GM12892 (cell line): Measurements from ENCODE around the gene MRPL40.

ENCODE experiments used
- POLR2A ChIP-seq: IDR thresholded peaks from 2 replicates; pipeline ENCODE4 v1.6.1; 2011; ENCODE audit warnings: low read depth, low read length, control low read depth
- POLR2AphosphoS5 ChIP-seq: IDR thresholded peaks from 2 replicates; pipeline ENCODE4 v1.6.1; 2011; ENCODE audit warnings: low read depth, low read length, control low read depth

DNA sequence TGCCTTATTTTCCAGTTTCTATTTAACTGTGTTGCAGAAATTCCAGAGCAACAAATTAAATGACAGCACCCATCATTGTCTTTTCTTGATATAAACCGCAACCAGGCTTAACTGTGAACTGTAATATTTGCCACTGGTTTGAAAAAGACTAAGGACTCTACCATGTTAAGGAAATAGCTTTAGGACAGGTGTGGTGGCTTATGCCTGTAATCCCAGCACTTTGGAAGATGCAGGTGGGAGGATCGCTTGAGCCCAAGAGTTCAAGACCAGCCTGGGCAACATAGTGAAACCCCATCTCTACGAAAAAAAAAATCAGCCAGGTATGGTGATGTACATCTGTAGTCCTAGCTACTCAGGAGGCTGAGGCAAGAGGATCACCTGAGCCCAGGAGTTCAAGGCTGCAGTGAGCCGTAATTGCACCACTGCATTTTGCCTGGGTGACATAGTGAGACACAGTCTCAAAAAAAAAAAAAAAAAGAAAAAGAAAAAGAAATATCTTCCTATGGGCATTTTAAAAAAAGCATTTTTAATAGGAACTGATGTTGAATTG is 29.6 kb upstream of the MRPL40 start:
- TF ChIP-seq POLR2AphosphoS5, result no peak
- no peak for TF ChIP-seq POLR2A
